ENCODE measurements around the gene SLC27A4. TPM values are rescaled to one million over a fixed set of nuclear protein-coding genes. Genes with fewer than 3 reads are reported as not detected.

SLC27A4 gene
- total RNA-seq, 1 donor from 2014 or later: 47.3 TPM

- peaks cover 2% of the 10 kb centered on the region for H3K27me3 Mint-ChIP-seq (ENCODE audit: unreplicated experiment)
- no peaks in the 10 kb centered on the region for H3K36me3 Mint-ChIP-seq (ENCODE audit: unreplicated experiment)
- peaks cover 5% of the 10 kb centered on the region for H3K9me3 Mint-ChIP-seq (ENCODE audit: unreplicated experiment)
- DNase-seq: no peak
- TF ChIP-seq CTCF (IDR thresholded peaks at IDR 0.05; ENCODE audit: partially characterized antibody, unreplicated experiment): no peak
- peaks cover 13% of the 10 kb centered on the region for H3K4me1 Mint-ChIP-seq (ENCODE audit: low read depth, unreplicated experiment)
- H3K4me3 Mint-ChIP-seq (ENCODE audit: unreplicated experiment): no peak overlapping the region
- H3K27ac Mint-ChIP-seq (ENCODE audit: unreplicated experiment): no peak overlapping the region
These were observed 66.6 kb downstream of the SLC27A4 start for GRCh38 chr9:128406848-128407391.

- H3K4me3 Mint-ChIP-seq (ENCODE audit: unreplicated experiment): peak overlapping the region; percentile 34
- peaks cover 5% of the 10 kb centered on the region for H3K9me3 Mint-ChIP-seq (ENCODE audit: unreplicated experiment)
- TF ChIP-seq CTCF (IDR thresholded peaks at IDR 0.05; ENCODE audit: partially characterized antibody, unreplicated experiment): no peak
- H3K27ac Mint-ChIP-seq (ENCODE audit: unreplicated experiment): peak overlapping the region; percentile 77
- peak; percentile 36 for DNase-seq
- H3K36me3 Mint-ChIP-seq (ENCODE audit: unreplicated experiment): no peaks in the 10 kb centered on the region
- peaks cover 13% of the 10 kb centered on the region for H3K4me1 Mint-ChIP-seq (ENCODE audit: low read depth, unreplicated experiment)
- H3K27me3 Mint-ChIP-seq (ENCODE audit: unreplicated experiment): peaks cover 2% of the 10 kb centered on the region
These were observed 68.7 kb downstream of the SLC27A4 start for GRCh38 chr9:128408963-128409431.

GRCh38 chr9:128409450-128409849, 69.1 kb downstream of the SLC27A4 start:
- Mint-ChIP-seq H3K36me3 (ENCODE audit: unreplicated experiment) (no peaks in the 10 kb centered on the region), H3K27ac (ENCODE audit: unreplicated experiment) (peak overlapping the region; percentile 33), H3K9me3 (ENCODE audit: unreplicated experiment) (peaks cover 5% of the 10 kb centered on the region), H3K4me3 (ENCODE audit: unreplicated experiment) (no peak overlapping the region), H3K27me3 (ENCODE audit: unreplicated experiment) (peaks cover 2% of the 10 kb centered on the region), H3K4me1 (ENCODE audit: low read depth, unreplicated experiment) (peaks cover 13% of the 10 kb centered on the region)
- no peak for TF ChIP-seq CTCF (IDR thresholded peaks at IDR 0.05; ENCODE audit: partially characterized antibody, unreplicated experiment)
- DNase-seq: no peak

GRCh38 chr9:128409978-128410377, 69.7 kb downstream of the SLC27A4 start:
- H3K27me3 Mint-ChIP-seq (ENCODE audit: unreplicated experiment): peaks cover 2% of the 10 kb centered on the region
- TF ChIP-seq CTCF (IDR thresholded peaks at IDR 0.05; ENCODE audit: partially characterized antibody, unreplicated experiment): no peak
- H3K4me1 Mint-ChIP-seq (ENCODE audit: low read depth, unreplicated experiment): peaks cover 13% of the 10 kb centered on the region
- no peak overlapping the region for H3K4me3 Mint-ChIP-seq (ENCODE audit: unreplicated experiment)
- no peak overlapping the region for H3K27ac Mint-ChIP-seq (ENCODE audit: unreplicated experiment)
- H3K9me3 Mint-ChIP-seq (ENCODE audit: unreplicated experiment): peaks cover 5% of the 10 kb centered on the region
- no peaks in the 10 kb centered on the region for H3K36me3 Mint-ChIP-seq (ENCODE audit: unreplicated experiment)
- peak; percentile 42 for DNase-seq

Small RNA genes within 50 kb of the gene (microRNA-seq; reads per million reads assigned to microRNA genes)
- not detected for gene MIR219B (ENCODE audit: unreplicated experiment)

Other genes starting within 250 kb of the SLC27A4 start
- 85.1 TPM for gene PTGES2, start 212.8 kb upstream of the SLC27A4 start, total RNA-seq (ENCODE audit: unreplicated experiment)
- not detected for gene LCN2, start 191.1 kb upstream of the SLC27A4 start, total RNA-seq (ENCODE audit: unreplicated experiment)
- 147 TPM for gene BBLN, start 180.3 kb upstream of the SLC27A4 start, total RNA-seq (ENCODE audit: unreplicated experiment)
- 174 TPM for gene CIZ1, start 149.0 kb upstream of the SLC27A4 start, total RNA-seq (ENCODE audit: unreplicated experiment)
- gene DNM1, start 137.1 kb upstream of the SLC27A4 start, total RNA-seq (ENCODE audit: unreplicated experiment): 276 TPM
- 78.3 TPM for gene GOLGA2, start 64.5 kb upstream of the SLC27A4 start, total RNA-seq (ENCODE audit: unreplicated experiment)
- gene SWI5, start 64.3 kb upstream of the SLC27A4 start, total RNA-seq (ENCODE audit: unreplicated experiment): 13.7 TPM
- 30.0 TPM for gene TRUB2, start 18.1 kb upstream of the SLC27A4 start, total RNA-seq (ENCODE audit: unreplicated experiment)
- gene COQ4, start 17.7 kb upstream of the SLC27A4 start, total RNA-seq (ENCODE audit: unreplicated experiment): 35.8 TPM
- gene URM1, start 30.8 kb downstream of the SLC27A4 start, total RNA-seq (ENCODE audit: unreplicated experiment): 62.6 TPM
- gene CERCAM, start 80.3 kb downstream of the SLC27A4 start, total RNA-seq (ENCODE audit: unreplicated experiment): 56.1 TPM
- gene ODF2, start 115.5 kb downstream of the SLC27A4 start, total RNA-seq (ENCODE audit: unreplicated experiment): 40.7 TPM
- 11.0 TPM for gene GLE1, start 164.2 kb downstream of the SLC27A4 start, total RNA-seq (ENCODE audit: unreplicated experiment)
- 750 TPM for gene SPTAN1, start 212.1 kb downstream of the SLC27A4 start, total RNA-seq (ENCODE audit: unreplicated experiment)